Esophagus muscularis mucosa (tissue), 3 donors: Measurements from ENCODE around the gene GRIN3A.

Source experiments
- CTCF ChIP-seq, 3 experiments: fragments of 200-600 bp in 2 of 3; fragments of 450-650 bp in 1 of 3; sonication (generic) in 2 of 3; IDR thresholded peaks; one replicate each; pipeline ENCODE4 v1.5.1; 2017 to 2019; ENCODE audit warnings: antibody characterized with exemption in 3 of 3, mild to moderate bottlenecking in 2 of 3, moderate library complexity in 1 of 3
- POLR2A ChIP-seq: fragments of 450-650 bp; IDR thresholded peaks from one replicate; pipeline ENCODE4 v1.6.1; 2017; ENCODE audit warnings: antibody characterized with exemption, moderate library complexity, mild to moderate bottlenecking, low read depth
- POLR2AphosphoS5 ChIP-seq, 2 donors: sonication (generic); formaldehyde crosslinking; IDR thresholded peaks; one replicate each; pipeline ENCODE4 v1.6.1; 2017; ENCODE audit warnings: antibody characterized with exemption in 2 of 2

- no peak for TF ChIP-seq CTCF (IDR thresholded peaks at IDR 0.05)
- no peak for TF ChIP-seq POLR2AphosphoS5 (IDR thresholded peaks at IDR 0.05)
- TF ChIP-seq POLR2A = no peak
Measured at GRCh38 chr9:101578378-101578777, 160.1 kb downstream of the GRIN3A start.
